DND-41 (cell line): Measurements from ENCODE around the gene TTLL5.

Experiments used
- EZH2 ChIP-seq: IDR thresholded peaks from 3 replicates; pipeline ENCODE4 v1.6.1; 2012; ENCODE audit warnings: borderline replicate concordance, low read depth, mild to moderate bottlenecking, moderate library complexity, low read length, inconsistent platforms; ENCODE audit not compliant: severe bottlenecking
- TF ChIP-seq, protein P1 (sequence below): IDR thresholded peaks from 2 replicates; pipeline ENCODE4 v1.5.1; 2012; ENCODE audit warnings: borderline replicate concordance, low read length, moderate library complexity, mild to moderate bottlenecking; ENCODE audit not compliant: poor library complexity, severe bottlenecking; ENCODE audit errors: extremely low read depth

DNA sequence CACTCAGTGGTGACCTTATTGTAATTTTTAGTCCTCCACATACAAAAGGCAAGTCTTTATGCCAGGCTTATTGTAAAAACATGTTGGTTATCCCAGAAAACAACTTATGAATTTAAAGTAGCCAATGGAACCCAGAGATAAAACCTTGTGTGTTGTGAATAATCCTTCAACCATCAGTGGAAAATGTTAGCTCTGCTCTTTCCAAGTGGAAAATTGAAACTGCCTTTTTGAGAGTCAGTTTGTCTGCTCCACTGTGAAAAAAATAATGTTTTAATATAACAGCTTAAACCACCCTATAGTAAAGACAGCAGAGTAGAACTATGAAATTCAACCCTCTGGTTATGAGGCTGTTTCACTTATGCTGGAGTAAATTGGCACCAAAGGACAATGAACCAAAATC, 112.0 kb downstream of the TTLL5 start:
- no peak for TF ChIP-seq EZH2
- TF ChIP-seq, protein P1, sequence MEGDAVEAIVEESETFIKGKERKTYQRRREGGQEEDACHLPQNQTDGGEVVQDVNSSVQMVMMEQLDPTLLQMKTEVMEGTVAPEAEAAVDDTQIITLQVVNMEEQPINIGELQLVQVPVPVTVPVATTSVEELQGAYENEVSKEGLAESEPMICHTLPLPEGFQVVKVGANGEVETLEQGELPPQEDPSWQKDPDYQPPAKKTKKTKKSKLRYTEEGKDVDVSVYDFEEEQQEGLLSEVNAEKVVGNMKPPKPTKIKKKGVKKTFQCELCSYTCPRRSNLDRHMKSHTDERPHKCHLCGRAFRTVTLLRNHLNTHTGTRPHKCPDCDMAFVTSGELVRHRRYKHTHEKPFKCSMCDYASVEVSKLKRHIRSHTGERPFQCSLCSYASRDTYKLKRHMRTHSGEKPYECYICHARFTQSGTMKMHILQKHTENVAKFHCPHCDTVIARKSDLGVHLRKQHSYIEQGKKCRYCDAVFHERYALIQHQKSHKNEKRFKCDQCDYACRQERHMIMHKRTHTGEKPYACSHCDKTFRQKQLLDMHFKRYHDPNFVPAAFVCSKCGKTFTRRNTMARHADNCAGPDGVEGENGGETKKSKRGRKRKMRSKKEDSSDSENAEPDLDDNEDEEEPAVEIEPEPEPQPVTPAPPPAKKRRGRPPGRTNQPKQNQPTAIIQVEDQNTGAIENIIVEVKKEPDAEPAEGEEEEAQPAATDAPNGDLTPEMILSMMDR = no peak
